Peyer's patch (tissue), 4 donors: Measurements from ENCODE around the gene ADAMTSL3. TPM values are rescaled to one million over a fixed set of nuclear protein-coding genes. Genes with fewer than 3 reads are reported as not detected.

Source experiments
- DNase-seq, 3 donors: peaks; one replicate each; pipeline ENCODE4 v3.0.0-alpha.2; 2017 to 2019
- H3K27ac ChIP-seq, 4 donors: fragments of 200-600 bp; sonication (generic); one replicate each; pipeline ENCODE4 v1.5.1; 2016 to 2019
- H3K27me3 ChIP-seq, 2 donors: fragments of 200-600 bp; sonication (generic); one replicate each; pipeline ENCODE4 v1.5.1; 2019
- H3K36me3 ChIP-seq, 3 donors: fragments of 200-600 bp; sonication (generic); one replicate each; pipeline ENCODE4 v1.5.1; 2016 to 2019
- H3K4me1 ChIP-seq, 4 donors: fragments of 200-600 bp; sonication (generic); one replicate each; pipeline ENCODE4 v1.5.1; 2016 to 2019
- H3K4me3 ChIP-seq, 4 donors: fragments of 200-600 bp; sonication (generic); 1 replicate in 3 of 4; 2 replicates in 1 of 4; pipeline ENCODE4 v1.5.1; 2016 to 2019; ENCODE audit warnings: mild to moderate bottlenecking in 1 of 4
- H3K9me3 ChIP-seq, 4 donors: fragments of 200-600 bp; sonication (generic); one replicate each; pipeline ENCODE4 v1.5.1; 2016 to 2019; ENCODE audit warnings: mild to moderate bottlenecking in 1 of 4
- CTCF ChIP-seq, 6 experiments: fragments of 450-650 bp in 4 of 6; fragments of 200-600 bp in 2 of 6; sonication (generic) in 1 of 6; IDR thresholded peaks; one replicate each; pipeline ENCODE4 v1.5.1; 2017 to 2019; ENCODE audit warnings: antibody characterized with exemption in 6 of 6, mild to moderate bottlenecking in 3 of 6, moderate library complexity in 1 of 6
- POLR2A ChIP-seq, 2 donors: fragments of 450-650 bp; IDR thresholded peaks; one replicate each; pipeline ENCODE4 v1.5.1; 2017; ENCODE audit warnings: antibody characterized with exemption in 2 of 2, mild to moderate bottlenecking in 2 of 2, moderate library complexity in 2 of 2
- total RNA-seq, 4 donors: library from RNA; depleted of rRNA; stranded (reverse); fragments of >200 nt; gene quantifications; one replicate each; pipeline ENCODE4 v1.1.0, GENCODE V29; 2016

Gene ADAMTSL3
- total RNA-seq, 4 donors from 2014 or later, result 0.94 to 9.1 (median 2.8) TPM

DNA sequence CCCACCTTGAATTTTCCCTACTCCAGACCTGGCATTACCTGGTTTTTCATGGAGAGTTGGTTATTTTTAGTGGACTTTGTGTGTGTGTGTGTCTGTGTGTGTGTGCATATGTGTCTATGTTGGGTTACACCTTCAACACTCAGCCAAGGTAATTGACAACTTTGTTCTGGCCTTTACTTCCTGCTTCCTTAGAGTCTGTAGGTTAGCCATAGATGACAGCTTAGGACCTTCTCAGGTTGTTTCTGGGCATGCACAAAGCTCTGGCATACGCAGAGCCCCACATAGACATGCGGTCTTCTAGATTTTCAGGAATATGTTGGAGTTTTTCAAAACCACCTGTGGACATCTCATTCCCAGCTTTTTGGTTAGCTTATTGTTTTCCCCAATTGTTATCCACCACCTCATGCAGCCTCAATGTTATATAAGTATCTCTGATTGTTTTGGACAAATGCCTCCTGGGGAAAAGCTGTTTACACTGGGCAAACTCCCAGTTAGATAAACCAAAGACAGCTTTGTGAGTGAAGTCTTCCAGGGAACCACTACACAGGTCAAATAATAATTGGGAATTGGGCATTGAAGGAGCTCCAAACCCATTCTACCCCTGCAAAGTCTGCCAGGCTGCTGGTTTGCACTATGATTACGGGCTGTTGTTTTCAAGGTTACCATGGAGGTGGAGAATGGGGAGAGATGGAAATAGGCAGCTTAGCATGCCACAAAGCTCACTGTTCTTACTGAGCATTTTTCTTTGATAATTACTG, 201.2 kb downstream of the ADAMTSL3 start:
- Histone ChIP-seq H3K27ac (no peak overlapping the region), H3K36me3 (no peaks in the 10 kb centered on the region), H3K4me1 (no peaks in the 10 kb centered on the region), H3K27me3 (no peaks in the 10 kb centered on the region), H3K9me3 (no peaks in the 10 kb centered on the region), H3K4me3 (no peak overlapping the region)
- TF ChIP-seq CTCF (IDR thresholded peaks at IDR 0.05) (no peak), POLR2A (IDR thresholded peaks at IDR 0.05) (no peak)
- no peak for DNase-seq

GRCh38 chr15:83855956-83856355, 202.0 kb downstream of the ADAMTSL3 start:
- H3K9me3 ChIP-seq, result no peaks in the 10 kb centered on the region
- H3K27me3 ChIP-seq, result no peaks in the 10 kb centered on the region
- TF ChIP-seq CTCF (IDR thresholded peaks at IDR 0.05) (no peak), POLR2A (IDR thresholded peaks at IDR 0.05) (no peak)
- no peak overlapping the region for H3K4me3 ChIP-seq
- H3K4me1 ChIP-seq, result no peaks in the 10 kb centered on the region
- no peak overlapping the region for H3K27ac ChIP-seq
- H3K36me3 ChIP-seq, result no peaks in the 10 kb centered on the region
- DNase-seq, result no peak

DNA sequence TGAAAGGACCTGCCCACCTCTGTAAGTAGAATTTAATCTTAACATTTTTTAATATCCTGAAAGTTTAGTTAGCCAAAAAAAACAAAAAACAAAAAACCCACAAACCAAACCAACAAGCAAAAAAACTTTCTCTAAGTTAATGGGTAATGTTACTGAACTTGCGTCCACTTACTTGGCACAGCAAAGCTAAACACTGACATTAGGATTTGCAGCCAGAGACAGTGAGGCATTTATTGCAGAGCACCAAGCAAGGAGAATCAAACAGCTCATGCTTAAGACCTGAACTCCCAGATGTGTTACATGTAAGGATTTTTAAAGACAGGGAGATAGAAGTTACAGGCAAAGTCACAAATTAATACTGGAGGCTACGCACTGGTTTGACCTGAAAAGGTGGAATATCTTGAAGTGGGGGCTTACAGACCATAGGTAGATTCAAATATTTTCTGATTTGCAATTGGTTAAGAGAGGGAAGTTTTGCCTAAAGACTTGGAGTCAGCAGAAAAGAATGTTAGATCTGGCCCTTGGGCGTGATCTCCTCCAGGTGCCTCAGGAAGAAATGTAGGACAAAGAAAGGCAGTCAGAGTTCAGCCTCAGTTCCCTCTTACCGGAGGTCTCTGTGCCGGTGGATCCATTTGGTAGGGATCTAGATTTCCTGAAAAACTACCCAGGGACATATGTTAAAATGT, 205.0 kb downstream of the ADAMTSL3 start:
- no peaks in the 10 kb centered on the region for H3K4me1 ChIP-seq
- TF ChIP-seq CTCF (IDR thresholded peaks at IDR 0.05), result no peak
- no peak for TF ChIP-seq POLR2A (IDR thresholded peaks at IDR 0.05)
- H3K36me3 ChIP-seq, result no peaks in the 10 kb centered on the region
- no peaks in the 10 kb centered on the region for H3K27me3 ChIP-seq
- no peaks in the 10 kb centered on the region for H3K9me3 ChIP-seq
- no peak overlapping the region for H3K27ac ChIP-seq
- no peak for DNase-seq
- no peak overlapping the region for H3K4me3 ChIP-seq

DNA sequence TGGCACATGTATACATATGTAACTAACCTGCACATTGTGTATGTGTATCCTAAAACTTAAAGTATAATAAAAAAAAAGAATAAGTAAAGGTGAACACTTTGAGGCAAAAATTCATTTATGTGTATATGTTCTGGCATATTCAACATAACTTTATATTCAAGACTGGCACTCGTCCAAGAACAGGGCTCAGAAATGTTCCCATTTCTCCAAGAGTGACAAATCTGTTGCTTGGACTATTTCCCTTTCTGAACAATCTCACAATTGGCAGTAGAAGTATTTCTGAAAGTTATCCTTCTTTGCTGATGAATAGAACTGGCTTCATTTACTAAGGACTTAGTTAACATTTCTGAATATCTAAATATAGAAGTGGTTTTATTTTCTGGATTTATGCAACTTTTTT, 212.8 kb downstream of the ADAMTSL3 start:
- no peak overlapping the region for H3K27ac ChIP-seq
- H3K4me1 ChIP-seq, result no peaks in the 10 kb centered on the region
- no peaks in the 10 kb centered on the region for H3K9me3 ChIP-seq
- no peak for DNase-seq
- H3K27me3 ChIP-seq, result no peaks in the 10 kb centered on the region
- no peak overlapping the region for H3K4me3 ChIP-seq
- H3K36me3 ChIP-seq, result no peaks in the 10 kb centered on the region
- no peak for TF ChIP-seq POLR2A (IDR thresholded peaks at IDR 0.05)
- TF ChIP-seq CTCF (IDR thresholded peaks at IDR 0.05), result no peak

DNA sequence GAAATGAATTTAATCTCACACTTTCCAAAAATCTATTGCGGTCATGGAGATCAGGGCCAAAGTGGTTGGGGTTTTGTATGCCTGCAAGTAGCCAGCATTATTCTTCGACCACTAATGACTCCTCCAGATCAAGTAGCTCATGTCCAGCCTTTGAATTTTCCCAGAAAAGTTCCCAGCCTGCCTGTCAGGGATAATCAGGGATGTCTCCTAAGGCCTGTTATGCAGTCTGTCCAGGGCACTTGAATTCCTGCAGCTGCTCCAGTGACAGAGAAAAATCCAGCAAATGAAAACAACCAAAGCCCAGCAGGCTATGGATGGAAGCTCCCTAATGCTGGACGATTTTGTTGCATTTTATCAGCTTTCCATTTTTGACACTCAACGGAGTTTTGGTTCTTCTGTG, 215.4 kb downstream of the ADAMTSL3 start:
- no peak for DNase-seq
- Histone ChIP-seq H3K9me3 (no peaks in the 10 kb centered on the region), H3K4me3 (no peak overlapping the region), H3K27ac (no peak overlapping the region), H3K4me1 (no peaks in the 10 kb centered on the region), H3K36me3 (no peaks in the 10 kb centered on the region), H3K27me3 (no peaks in the 10 kb centered on the region)
- no peak for TF ChIP-seq CTCF (IDR thresholded peaks at IDR 0.05)
- TF ChIP-seq POLR2A (IDR thresholded peaks at IDR 0.05), result no peak
